Astrocyte (in vitro differentiated cells and primary cell): ENCODE measurements around the gene LGR4.

Source experiments
- CTCF ChIP-seq: IDR thresholded peaks from 2 replicates; pipeline ENCODE4 v1.5.1; 2011; ENCODE audit warnings: low read depth, mild to moderate bottlenecking, inconsistent platforms, low read length, moderate library complexity; ENCODE audit not compliant: insufficient read depth
- EZH2 ChIP-seq: IDR thresholded peaks from 2 replicates; pipeline ENCODE4 v1.6.1; 2012; ENCODE audit warnings: mild to moderate bottlenecking, low read length, inconsistent platforms; ENCODE audit not compliant: insufficient read depth

DNA sequence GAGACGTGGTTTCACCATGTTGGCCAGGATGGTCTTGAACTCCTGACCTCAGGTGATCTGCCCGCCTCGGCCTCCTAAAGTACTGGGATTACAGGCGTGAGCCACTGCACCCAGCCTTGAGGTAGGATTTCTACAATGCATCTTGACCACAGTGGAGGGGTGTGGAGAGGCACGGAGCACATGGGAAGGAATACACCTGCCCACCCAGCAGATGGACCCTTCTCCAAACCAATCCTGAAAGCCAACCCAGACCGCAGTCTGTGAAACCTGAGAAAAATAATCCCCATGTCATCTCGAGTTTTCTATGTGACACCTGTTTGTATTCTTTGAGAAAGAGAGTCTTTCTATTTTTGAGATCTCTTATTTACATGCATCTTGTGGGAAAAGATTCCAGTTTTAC, 32.5 kb downstream of the LGR4 start:
- TF ChIP-seq CTCF (no peak), EZH2 (no peak)
